Ureter (tissue), 1 donor: ENCODE data around the gene SUMF2. TPM values are rescaled to one million over a fixed set of nuclear protein-coding genes. Genes with fewer than 3 reads are reported as not detected.
"Not testable (repeated sequence)": the region's sequence is repeated elsewhere in the genome, so short reads cannot be mapped to it uniquely, and the experiment has no call there.

Source experiments
- DNase-seq: peaks from one replicate; pipeline ENCODE4 v3.0.0-alpha.2; 2020; ENCODE audit warnings: low spot score
- total RNA-seq: library from RNA; stranded (reverse); gene quantifications from one replicate; pipeline ENCODE4 v1.2.4, GENCODE V29; 2023
- donor health status: DM: yes; HTN: yes; CAD: no.

SUMF2 gene
- 165 TPM for total RNA-seq

DNA sequence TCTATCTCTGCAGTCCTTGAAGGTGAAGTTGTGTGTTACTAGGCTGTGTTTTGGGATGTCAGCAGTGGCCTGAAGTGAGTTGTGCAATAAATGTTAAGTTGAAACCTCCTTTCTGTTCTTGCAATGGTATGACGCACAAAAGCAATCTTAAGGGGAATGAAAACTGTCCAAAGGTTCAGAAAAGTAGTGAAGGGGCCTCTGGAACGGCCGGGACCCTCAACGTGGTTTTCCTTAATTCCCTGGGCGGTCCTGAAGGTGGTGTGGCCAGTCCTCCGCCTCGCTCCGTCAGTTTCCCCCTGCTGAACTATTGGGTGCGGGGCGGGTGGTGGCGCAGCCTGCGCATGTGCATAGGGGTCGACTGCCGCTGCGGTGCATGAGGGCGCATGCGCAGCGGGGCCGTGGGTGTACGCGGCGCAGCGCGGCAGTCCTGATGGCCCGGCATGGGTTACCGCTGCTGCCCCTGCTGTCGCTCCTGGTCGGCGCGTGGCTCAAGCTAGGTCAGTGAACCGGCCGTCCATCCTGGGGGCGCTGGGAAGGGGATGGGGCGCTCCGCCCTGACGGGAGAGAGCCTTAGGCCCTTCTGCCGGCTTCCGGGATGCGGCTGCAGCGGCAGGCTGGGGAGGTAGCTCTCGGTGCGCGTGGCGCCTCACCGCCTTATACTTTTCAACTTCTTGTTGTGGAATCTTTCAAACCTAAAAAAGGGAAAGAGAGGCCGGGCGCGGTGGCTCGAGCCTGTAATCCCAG is at the start of gene SUMF2:
SUMF2 (plus strand) TSS at position 405 of the 744 bp plus-strand sequence; CDS start at position 431, 26 bp downstream.
- peak; percentile 90 for DNase-seq

DNA sequence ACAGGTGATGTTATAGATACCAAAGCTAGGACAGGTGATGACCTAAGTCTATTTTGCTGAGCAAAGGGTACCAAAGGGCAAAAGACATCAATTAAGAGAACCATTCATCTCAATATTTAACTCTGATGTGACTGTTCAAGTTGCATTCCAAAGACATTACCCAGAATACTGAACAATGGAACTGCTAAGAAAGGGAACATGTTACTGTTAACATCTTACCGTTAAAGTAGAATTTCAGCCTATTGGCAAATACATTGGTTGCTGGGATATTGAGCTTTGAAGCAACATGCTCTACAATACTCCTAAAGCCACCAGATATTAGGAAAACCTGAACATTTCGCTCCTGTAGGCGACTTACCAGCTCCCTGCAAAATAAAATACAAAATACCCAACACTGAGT is 47.1 kb upstream of the SUMF2 start:
- DNase-seq: not testable (repeated sequence)

DNA sequence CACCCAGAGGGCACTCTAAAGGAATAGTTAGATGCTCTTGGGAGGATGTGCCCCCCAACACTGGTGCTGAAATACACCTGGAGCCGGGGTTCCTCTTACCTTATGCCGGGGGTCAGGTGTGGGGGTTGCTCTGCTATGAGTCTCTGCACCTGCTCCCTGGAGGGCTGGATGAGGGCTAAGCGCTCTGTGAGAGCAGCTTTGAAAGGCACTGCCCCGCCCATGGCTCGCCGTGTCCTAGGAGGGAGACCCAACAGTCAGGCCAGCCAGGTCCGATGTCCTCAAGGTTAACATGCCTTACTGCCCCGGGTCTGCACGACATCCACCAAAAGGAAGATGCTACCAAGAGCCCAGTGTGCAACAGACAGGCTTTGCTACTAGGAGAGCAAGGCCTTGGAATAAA is 44.6 kb upstream of the SUMF2 start:
- no peak for DNase-seq

DNA sequence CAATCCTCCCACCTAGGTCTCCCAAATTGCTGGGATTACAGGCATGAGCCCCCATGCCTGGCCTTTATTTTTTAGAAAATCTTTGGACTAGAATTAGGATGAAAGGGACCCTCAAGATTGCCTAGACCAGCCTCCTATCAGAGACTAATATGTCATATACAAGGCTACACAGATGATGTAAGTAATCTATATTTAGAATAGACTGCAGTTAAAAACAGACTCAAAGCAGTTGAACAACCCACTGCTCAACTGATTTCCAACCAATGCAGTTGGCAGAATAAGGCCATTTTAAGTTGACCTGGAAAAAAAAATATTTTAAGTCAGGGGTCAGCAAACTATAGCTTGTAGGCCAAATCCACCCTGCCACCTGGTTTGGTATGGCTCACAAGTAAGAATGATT is 40.6 kb upstream of the SUMF2 start:
- no peak for DNase-seq

DNA sequence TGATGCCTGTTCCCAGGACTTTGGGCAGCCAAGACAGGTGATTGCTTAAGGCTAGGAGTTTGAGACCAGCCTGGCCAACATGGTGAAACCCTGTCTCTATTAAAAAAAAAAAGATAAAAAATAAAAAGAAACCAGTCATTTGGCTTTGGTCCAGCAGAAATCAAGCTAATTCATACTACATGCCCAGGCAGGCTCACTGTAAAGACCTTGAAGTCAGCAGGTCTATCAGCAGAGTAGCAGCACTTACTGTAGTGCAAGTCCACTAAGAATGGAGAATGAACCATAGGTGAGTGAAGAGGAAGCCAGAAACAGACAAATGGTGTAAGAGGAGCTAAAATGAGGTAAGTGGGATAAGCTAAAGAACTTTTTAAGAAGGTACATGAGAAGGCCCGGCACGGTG is 37.5 kb upstream of the SUMF2 start:
- no peak for DNase-seq

DNA sequence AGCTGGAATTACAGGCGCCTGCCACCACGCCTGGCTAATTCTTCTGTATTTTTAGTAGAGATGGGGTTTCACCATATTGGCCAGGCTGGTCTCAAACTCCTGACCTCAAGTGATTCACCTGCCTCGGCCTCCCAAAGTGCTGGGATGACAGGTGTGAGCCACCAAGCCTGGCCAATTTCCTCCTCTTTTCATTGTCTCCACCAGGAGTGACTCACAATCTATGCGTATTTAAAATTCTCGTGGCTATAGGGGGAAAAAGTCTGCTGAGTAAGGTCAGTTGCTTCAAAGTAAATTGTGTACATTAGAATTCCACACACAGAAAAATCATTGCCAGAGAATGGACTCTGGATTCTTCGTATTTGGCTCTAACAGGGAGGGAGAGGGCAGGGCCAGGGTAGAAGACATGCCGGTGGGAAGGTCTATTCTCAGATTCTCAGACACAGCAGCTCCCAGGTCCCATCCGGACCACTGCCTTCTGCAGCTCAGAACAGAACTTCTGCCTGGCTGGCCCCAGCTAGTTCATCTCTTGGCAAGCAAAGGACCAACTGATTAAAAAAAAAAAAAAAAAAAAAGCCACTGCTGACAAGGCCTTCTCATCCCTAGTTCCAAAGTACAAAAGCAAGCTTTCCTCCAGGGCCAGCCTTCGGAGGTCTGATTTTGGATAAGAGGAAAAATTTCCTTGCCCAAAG is 35.0 kb upstream of the SUMF2 start:
- DNase-seq: no peak

DNA sequence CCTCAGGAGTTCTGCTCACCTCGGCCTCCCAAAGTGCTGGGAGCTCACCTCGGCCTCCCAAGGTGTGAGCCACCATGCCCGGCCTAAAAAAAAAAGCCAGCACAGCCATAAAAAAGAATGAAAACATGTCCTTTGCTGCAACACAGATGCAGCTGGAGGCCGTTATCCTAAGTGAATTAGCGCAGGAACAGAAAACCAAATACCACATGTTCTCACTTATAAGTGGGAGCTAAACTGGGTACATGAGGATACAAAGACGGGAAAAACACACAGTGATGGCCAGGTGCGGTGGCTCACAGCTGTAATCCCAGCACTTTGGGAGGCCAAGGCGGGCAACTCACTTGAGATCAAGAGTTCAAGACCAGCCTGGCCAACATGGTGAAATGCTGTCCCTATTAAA is 33.7 kb upstream of the SUMF2 start:
- DNase-seq: no peak

DNA sequence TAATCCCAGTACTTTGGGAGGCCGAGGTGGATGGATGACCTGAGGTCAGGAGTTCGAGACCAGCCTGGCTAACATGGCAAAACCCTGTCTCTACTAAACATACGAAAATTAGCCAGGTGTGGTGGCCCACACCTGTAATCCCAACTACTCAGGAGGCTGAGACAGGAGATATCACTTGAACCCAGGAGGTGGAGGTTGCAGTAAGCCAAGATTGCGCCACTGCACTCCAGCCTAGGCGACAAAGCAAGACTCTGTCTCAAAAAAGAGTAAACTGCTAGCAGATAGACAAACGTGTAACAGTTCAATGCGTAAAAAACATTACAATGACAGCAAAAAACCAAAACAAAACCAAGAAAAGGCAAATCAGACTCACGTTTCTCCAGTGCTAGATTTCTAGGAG is 32.5 kb upstream of the SUMF2 start:
- not testable (repeated sequence) for DNase-seq

DNA sequence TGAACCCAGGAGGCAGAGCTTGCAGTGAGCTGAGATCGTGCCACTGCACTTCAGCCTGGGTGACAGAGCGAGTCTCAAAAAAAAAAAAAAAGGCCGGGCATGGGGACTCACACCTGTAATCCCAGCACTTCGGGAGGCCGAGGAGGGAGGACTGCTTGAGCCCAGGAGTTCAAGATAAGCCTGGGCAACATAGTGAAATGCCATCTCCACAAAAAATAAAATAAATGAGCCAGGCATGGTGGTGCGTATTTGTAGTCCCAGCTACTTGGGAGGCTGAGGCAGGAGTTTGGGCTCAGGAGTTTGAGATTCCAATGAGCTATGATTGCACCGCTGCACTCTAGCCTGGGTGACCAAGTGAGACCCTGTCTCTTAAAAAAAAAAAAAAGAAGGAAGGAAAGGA is 31.5 kb upstream of the SUMF2 start:
- not testable (repeated sequence) for DNase-seq

DNA sequence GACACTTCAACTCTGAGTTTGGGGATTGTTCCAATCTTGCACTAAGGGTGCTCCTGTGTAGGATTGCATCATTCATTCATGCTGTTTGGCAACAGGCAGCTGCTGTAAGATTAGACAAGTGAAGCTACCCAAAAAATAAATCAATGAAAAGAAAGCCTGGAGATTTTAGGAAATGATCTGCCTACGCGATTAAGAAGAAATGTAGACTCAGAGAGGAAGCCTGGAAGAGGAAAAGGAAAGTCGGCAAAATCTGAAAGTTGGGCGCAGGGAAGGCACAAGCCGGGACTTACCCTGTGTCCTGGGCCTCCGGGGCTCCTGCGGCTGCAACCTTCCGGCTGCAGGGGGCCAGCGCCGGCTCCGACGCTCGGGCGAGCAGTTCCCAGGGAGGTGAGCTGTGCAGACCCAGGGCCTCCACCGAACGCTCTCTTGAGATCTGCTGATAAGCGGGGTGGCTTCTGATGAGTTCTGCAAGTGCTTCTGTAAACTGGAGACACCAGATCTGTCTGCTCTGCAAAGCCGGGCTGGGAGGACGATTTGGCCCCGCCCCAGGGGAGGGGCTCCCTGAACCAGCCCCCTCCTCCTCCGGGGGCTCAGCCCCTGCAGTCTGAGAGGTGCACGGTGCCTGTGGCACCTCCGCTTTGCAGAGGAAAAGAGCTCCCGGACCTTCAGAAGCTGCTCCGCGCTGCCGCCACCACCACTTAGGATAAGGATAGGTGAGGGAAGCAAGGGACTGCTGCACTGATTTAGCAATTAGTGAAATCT is 30.2 kb upstream of the SUMF2 start:
- peak; percentile 55 for DNase-seq

DNA sequence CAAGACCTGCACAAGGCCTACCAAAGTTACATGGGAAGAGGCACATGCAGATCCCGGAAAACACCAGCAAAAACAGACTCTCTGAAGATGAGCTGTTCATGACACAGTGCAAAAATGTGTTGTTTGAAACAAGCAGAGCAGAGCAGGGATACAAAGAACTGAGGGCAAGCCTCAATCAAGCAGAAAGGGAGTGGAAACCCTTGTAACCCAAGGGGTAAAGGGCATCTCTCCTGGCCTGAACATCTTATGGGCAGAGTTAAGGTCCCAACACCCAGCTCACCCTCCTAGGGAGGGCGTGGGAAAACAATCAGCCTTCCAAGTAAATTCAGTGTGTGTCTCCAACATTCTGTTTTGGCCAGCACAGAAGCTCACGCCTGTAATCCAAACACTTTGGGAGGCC is 23.4 kb upstream of the SUMF2 start:
- no peak for DNase-seq

DNA sequence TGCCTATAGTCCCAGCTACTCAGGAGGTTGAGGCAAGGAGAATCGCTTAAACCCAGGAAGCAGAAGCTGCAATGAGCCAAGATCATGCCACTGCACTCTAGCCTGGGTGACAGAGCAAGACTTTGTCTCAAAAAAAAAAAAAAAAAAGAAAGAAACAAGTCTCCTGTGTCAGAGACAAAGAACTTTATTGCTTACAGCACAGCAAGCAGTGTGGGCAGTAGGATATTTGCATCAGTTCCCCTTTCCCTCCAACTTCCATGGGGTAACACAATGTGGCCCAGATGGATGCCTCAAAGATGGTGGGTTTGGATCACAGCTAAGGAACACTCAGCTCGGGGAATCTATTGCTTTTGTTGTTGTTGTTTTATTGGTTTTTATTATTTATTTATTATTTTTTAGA is 18.3 kb upstream of the SUMF2 start:
- DNase-seq: not testable (repeated sequence)

DNA sequence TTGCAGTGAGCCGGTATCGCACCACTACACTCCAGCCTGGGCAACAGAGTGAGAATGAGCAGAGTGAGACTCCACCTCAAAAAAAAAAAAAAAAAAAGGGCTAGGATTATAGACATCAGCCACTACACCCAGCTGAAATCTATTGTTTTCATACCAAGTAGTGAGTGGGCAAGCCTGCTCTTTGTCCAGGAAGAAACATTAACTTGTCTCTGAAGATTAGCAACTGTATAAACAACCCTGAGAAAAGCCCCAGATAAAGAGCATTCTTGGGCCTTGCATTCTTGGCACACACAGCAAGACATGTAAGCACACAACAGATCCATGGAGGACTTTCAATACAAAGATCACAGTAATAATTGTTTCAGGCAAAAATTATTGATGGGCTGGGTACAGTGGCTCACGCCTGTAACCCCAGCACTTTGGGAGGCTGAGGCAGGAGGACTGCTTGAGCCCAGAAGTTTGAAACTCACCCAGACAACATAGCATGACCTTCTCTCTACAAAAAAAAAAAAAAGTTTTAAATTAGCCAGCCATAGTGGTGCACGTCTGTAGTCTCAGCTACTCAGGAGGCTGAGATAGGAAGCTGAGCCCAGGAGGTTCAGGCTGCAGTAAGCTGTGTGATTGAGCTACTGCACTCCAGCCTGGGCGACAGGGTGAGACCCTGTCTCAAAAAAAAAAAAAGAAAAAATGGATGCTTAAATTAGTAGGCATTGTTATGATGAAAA is 17.2 kb upstream of the SUMF2 start:
- DNase-seq: no peak

DNA sequence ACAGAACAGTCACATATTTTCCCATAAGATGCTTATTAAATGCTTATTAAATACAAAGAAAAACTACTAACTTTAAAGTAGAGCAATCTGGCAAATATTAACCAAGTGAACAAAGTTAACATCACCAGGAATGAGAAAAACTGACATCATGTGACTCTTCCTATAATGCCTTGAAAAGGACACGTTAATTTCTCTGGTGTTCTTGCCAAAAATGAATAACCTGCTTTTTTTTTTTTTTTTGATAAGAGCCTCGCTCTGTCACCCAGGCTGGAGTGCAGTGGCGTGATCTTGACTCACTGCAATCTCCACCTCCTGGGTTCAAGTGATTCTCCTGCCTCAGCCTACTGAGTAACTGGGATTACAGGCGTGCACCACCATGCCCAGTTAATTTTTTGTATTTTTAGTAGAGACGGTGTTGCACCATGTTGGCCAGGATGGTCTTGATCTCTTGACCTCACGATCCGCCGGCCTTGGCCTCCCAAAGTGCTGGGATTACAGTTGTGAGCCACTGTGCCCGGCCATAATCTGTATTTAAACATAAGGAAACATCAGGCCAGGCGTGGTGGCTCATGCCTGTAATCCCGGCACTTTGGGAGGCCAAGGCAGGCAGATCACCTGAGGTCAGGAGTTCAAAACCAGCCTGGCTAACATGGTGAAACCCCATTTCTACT is 16.5 kb upstream of the SUMF2 start:
- not testable (repeated sequence) for DNase-seq

DNA sequence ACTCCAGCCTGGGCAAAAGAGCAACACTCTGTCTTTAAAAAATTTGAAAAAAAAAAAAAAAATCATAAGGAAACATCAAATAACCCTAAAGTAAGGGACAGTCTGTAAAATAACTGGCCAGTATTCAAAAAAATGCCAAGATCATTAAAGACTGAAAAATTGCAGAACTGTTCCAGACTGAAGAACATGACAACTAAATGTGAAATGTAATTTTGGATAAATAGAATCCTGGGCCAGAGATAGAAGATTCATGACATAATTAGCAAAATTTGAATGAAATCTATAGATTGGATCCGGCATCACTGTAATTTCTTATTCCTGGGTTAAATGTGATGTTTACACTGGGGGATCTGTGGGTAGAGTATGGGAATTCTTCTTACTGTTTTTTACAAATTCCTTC is 15.8 kb upstream of the SUMF2 start:
- DNase-seq: no peak

DNA sequence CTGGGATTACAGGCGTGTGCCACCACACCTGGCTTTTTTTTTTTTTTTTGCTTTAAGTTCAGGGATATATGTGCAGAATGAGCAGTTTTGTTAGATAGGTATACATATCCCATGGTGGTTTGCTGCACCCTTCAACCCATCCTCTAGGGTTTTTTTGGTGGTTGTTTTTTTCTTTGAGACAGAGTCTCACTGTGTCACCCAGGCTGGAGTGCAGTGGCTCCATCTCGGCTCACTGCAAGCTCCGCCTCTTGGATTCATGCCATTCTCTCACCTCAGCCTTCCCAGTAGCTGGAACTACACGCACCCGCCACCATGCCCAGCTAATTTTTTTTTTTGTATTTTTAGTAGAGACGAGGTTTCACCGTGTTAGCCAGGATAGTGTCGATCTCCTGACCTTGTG is 15.3 kb upstream of the SUMF2 start:
- DNase-seq: not testable (repeated sequence)

DNA sequence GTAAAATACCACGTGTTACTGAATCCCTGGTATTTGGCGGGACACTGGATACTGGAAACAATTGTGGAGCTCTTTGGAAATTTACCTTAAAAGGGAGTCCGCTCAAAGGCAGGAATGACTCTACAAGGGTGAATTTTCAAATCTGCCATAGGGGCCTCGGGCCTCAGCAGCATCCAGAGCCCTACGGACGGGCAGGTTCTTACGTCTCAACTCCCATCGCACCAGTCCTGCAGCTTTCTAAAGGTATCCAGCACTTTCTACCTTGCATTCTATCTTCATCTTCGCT is 13.1 kb upstream of the SUMF2 start:
- DNase-seq: no peak

DNA sequence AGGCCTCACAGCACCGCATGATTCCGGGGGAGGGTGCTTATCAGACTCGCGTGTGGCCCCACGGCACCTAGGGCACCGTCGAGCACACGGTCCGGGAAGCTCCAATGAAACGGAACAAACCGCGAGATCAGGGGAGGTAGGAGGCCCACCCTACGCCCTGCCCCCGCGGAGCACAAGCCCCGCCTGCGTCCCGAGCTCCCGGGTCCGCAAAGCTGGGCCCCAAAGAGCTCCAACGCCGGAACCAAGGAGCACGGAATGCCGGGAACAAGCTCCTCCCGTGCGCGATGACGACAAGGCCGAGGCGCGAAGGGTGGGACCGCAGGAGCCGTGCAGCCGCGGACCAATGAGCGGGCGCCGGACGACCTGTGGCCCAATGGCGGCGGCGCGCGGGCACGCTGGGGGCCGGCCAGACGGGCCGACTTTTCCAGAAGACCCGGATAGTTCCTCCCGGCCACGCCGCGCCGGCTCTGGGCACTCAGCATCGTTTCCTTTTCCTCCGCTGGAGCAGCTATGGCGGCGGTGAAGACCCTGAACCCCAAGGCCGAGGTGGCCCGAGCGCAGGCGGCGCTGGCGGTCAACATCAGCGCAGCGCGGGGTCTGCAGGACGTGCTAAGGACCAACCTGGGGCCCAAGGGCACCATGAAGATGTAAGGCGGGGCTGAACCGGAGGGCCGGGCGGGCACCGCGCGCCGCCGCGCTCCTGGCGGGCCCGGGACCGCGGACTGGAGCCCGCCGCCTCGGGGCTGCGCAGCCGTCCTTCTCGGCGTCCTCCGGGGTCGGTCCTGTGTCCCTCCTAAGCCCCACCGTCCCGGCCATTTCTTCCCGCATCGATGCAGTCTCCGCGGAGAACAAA is 12.5 kb upstream of the SUMF2 start, which contains the start of the genes CCT6A and PSPH:
CCT6A (plus strand) TSS at position 427 of the 853 bp plus-strand sequence; CDS start at position 511, 84 bp downstream.
PSPH (minus strand) TSS at position 106 of the 853 bp plus-strand sequence. CDS start 30,232 bp downstream, outside the sequence.
- peak; percentile 98 for DNase-seq

DNA sequence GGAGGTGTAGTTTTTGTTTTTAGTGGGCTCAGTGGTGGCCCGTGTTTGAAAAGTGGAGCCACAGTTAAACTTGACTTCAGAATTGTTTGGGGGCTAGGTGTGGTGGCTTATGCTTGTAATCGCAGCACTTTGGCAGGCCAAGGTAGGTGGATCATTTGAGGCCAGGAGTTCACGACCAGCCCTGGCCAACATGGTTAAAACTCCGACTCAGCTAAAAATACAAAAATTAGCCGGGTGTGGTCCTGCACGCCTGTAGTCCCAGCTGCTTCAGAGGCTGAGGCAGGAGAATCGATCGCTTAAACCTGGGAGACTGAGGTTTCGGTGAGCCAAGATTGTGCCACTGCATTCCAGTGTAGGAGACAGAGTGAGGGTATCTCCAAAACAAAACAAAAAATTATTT is 10.7 kb upstream of the SUMF2 start:
- no peak for DNase-seq

DNA sequence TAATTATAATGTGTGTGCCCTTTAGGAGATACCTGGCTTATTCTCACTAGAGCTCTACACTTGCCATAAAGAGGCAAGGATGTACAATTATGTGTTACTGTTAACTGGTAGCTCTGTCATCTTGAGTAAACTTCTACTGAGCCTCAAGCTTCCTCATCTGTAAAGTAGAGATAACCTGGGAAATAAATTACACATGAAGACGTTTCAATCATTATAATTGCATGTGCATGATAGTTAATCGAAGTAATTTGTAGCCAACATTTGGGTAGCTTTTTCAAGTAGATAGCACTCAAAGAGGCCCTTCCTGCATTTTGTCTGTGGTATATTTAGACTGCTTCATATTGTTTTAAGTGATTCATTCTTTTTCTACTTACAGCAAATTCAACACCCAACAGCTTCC is 10.1 kb upstream of the SUMF2 start:
- no peak for DNase-seq
